WI38 (cell line): ENCODE measurements around the gene ARRDC5.
"Not testable (repeated sequence)": the region's sequence is repeated elsewhere in the genome, so short reads cannot be mapped to it uniquely, and the experiment has no call there.

Source experiments
- H3K4me3 ChIP-seq: 2 replicates; pipeline ENCODE4 v1.5.1; 2011; ENCODE audit warnings: low read depth, mild to moderate bottlenecking, control low read depth, low read length
- TF ChIP-seq, protein P1 (sequence below): IDR thresholded peaks from 2 replicates; pipeline ENCODE4 v1.5.1; 2012; ENCODE audit warnings: low read depth, mild to moderate bottlenecking, control low read depth, low read length

The ARRDC5 gene

GRCh38 chr19:4889034-4889815 lies 13.5 kb downstream of the ARRDC5 start:
- TF ChIP-seq, protein P1, sequence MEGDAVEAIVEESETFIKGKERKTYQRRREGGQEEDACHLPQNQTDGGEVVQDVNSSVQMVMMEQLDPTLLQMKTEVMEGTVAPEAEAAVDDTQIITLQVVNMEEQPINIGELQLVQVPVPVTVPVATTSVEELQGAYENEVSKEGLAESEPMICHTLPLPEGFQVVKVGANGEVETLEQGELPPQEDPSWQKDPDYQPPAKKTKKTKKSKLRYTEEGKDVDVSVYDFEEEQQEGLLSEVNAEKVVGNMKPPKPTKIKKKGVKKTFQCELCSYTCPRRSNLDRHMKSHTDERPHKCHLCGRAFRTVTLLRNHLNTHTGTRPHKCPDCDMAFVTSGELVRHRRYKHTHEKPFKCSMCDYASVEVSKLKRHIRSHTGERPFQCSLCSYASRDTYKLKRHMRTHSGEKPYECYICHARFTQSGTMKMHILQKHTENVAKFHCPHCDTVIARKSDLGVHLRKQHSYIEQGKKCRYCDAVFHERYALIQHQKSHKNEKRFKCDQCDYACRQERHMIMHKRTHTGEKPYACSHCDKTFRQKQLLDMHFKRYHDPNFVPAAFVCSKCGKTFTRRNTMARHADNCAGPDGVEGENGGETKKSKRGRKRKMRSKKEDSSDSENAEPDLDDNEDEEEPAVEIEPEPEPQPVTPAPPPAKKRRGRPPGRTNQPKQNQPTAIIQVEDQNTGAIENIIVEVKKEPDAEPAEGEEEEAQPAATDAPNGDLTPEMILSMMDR: no peak
- H3K4me3 ChIP-seq: no peak overlapping the region

- H3K4me3 ChIP-seq: not testable (repeated sequence)
Measured at GRCh38 chr19:4887803-4888202, 14.9 kb downstream of the ARRDC5 start.

- H3K4me3 ChIP-seq: not testable (repeated sequence)
Measured at GRCh38 chr19:4884993-4885392, 17.7 kb downstream of the ARRDC5 start.

- H3K4me3 ChIP-seq: not testable (repeated sequence)
Measured at GRCh38 chr19:4882874-4883273, 19.8 kb downstream of the ARRDC5 start.

DNA sequence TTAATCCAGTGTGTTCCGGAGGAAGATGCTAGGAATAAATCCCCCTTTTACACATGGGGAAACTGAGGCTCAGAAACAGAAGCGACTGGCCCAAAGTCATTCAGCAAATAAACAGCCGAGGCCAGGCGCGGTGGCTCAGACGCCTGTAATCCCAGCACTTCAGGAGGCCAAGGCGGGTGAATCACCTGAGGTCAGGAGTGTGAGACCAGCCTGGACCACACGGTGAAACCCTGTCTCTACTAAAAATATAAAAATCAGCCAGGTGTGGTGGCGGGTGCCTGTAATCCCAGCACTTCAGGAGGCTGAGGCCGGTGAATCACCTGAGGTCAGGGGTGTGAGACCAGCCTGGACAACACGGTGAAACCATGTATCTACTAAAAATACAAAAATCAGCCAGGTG lies 23.7 kb downstream of the ARRDC5 start:
- no peak overlapping the region for H3K4me3 ChIP-seq
- TF ChIP-seq, protein P1: no peak

DNA sequence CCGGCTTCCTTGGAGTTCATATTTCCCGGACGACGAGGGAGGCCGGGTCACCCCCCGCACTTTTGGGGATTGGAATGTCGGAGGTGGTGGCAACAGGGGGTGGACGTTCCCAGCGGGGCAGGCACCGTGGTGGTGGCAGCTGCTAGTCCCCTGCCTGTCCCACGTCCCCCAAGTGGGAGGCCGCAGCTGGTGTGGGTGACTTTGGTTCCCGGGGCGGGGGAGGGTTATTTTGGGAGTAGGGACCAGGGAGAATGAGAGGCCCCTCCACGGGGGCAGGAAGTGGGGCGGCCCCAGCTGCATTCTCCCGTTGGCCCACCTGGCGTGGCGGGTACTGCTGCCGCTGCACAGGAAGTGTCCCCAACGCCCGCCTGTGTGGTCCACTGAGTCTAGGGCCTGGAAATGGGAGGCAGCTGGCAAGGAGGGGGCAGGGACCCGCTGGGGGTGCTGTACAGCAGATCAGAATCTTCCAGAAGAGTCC lies 24.2 kb downstream of the ARRDC5 start:
- H3K4me3 ChIP-seq: no peak overlapping the region
- TF ChIP-seq, protein P1: no peak

- H3K4me3 ChIP-seq: no peak overlapping the region
- TF ChIP-seq, protein P1: no peak
Measured at GRCh38 chr19:4877753-4878490, 24.8 kb downstream of the ARRDC5 start.

DNA sequence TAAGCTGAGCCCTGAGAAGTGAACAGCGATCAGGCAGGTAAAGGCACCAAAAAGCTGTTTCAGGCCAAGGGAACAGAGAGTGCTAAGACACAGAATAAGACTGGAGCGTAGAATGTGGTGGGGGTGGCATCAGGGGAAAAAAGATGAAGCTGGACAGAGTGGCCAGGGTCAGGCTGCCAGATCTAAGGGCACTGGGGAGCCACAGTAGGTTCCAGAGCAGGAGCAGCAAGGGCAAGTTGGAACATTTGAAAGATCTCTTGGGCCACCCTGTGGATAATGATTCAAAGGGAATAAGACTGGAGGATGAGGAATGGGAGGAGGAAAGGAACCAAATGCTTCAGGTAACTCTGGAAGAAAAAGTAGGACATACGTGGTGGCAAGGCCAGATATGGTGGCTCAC lies 28.8 kb downstream of the ARRDC5 start:
- H3K4me3 ChIP-seq: no peak overlapping the region
- TF ChIP-seq, protein P1: no peak
